ENCODE results near the gene EBPL.
A peak's percentile ranks its signal among the peaks of the same experiment; 100 is the strongest.
"Not testable (repeated sequence)": the region's sequence is repeated elsewhere in the genome, so short reads cannot be mapped to it uniquely, and the experiment has no call there.

Gene EBPL

DNA sequence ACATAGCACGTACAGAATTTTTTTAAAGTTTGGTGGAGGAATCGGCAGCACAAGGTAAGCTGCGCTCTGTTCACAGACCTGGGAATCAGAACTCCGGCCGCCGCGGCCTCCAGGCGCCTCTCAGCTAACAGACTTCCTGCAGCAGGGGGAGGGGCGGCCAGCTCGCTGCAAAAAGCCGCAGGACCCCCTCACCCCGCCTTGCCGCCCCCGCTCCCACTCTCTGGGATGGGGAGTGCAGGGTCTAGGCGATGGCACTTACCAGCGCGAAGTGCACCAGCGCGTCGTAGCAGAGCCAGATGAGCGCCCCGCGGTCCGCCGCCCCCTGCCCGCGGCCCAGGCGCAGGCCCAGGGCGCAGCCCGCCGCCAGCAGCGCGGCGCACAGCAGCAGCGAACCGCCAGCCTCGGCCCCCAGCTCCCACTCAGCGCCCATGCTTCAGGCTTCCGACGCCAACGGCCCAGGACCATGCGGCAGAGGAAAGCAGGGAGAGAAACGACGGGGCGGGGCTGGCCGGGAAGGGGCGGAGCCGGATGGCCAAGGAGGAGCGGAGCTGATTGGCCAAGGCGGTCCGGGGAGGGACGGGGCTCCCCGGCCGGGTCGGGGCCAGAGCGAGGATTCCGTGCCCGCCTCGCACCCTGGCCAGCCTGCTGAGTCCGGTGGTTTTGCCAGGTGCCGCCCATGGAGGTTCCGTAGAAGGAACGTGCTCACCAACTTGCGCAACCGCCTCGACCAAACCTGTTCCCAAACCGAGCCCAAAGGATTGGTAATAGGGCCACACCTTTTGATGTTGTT lies at the start of gene EBPL:
Gene EBPL, minus strand, starts transcription at position 492 of the 790 bp plus-strand sequence. Its CDS starts 62 bp downstream, at position 430.
- FAIRE-seq (no peak), DNase-seq (ENCODE audit: low spot score) (peak; percentile 92)

- DNase-seq (ENCODE audit: low spot score) = no peak
- no peak for FAIRE-seq
Observed at GRCh38 chr13:49740870-49741269, 49.6 kb upstream of the EBPL start.

- no peak for DNase-seq (ENCODE audit: low spot score)
- no peak for FAIRE-seq
Observed at GRCh38 chr13:49739498-49740187, 48.4 kb upstream of the EBPL start.

- FAIRE-seq (no peak), DNase-seq (ENCODE audit: low spot score) (no peak)
Observed at GRCh38 chr13:49733181-49733951, 42.1 kb upstream of the EBPL start.

GRCh38 chr13:49731766-49732165 lies 40.5 kb upstream of the EBPL start:
- DNase-seq (ENCODE audit: low spot score) = no peak
- no peak for FAIRE-seq

- no peak for FAIRE-seq
Observed at GRCh38 chr13:49716615-49717014, 25.3 kb upstream of the EBPL start.

DNA sequence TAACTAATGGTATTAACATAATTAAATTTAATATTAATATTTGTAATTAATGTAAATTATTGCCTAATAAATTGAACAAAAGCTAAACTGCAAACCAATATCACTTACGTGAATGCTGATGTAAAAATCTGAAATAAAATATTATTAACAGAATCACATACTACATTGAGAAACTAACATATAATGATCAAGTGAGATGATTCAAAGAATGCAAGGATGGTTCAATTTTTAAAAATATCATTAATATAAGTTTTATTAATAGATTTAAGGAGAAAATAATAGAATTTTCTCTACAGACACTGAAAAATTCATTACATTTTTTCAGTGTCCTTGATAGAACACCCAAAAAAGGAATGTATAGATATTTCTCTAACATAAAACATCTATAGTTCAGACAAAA lies 23.5 kb upstream of the EBPL start:
- DNase-seq (ENCODE audit: low spot score) (no peak), FAIRE-seq (no peak)

More at GRCh38 chr13:49716615-49717014, 25.3 kb upstream of the EBPL start:
- DNase-seq (ENCODE audit: low spot score) = no peak

GRCh38 chr13:49711218-49711863 lies 20.1 kb upstream of the EBPL start:
- FAIRE-seq = no peak

DNA sequence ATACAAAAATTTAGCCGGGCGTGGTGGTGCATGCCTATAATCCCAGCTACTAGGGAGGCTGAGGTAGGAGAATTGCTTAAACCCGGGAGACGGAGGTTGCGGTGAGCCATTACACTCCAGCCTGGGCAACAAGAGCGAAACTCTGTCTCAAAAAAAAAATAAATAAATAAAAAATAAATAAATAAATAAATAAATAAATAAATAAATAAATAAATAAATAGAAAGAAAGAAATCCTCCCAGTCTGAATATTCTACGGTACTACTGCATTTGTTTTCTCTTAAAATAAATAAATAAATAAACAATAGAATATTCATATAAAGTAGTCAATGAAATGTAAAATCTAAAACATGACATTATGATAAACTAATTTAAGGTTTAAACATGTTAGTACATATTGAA lies 13.0 kb upstream of the EBPL start:
- FAIRE-seq; DNase-seq (ENCODE audit: low spot score): not testable (repeated sequence)

More at GRCh38 chr13:49711218-49711863, 20.1 kb upstream of the EBPL start:
- no peak for DNase-seq (ENCODE audit: low spot score)

GRCh38 chr13:49701491-49701890 lies 10.2 kb upstream of the EBPL start:
- FAIRE-seq = no peak
- DNase-seq (ENCODE audit: low spot score) = no peak

GRCh38 chr13:49697468-49697867 lies 6.2 kb upstream of the EBPL start:
- DNase-seq (ENCODE audit: low spot score) (no peak), FAIRE-seq (no peak)

- DNase-seq (ENCODE audit: low spot score) (no peak), FAIRE-seq (no peak)
Observed at GRCh38 chr13:49694446-49694845, 3.2 kb upstream of the EBPL start.

DNA sequence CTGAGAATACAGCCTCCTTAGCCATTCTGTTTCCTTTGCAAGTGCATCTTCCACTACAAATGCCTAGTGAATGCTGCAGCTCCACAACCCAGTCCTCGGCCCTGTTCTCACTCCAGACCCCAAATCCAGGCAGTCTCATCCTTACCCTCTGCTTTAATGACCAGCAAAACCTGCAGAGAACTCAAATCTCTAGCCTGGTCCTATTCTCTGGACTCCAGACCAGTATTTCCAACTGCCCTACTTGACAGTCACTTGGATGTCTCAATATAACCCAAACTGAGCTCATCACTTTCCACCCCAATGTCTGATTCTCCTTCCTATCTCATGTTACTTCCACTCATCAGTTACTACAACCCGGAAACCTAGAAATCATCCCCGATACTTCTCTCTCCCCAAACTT lies 2.6 kb upstream of the EBPL start:
- FAIRE-seq (no peak), DNase-seq (ENCODE audit: low spot score) (no peak)

DNA sequence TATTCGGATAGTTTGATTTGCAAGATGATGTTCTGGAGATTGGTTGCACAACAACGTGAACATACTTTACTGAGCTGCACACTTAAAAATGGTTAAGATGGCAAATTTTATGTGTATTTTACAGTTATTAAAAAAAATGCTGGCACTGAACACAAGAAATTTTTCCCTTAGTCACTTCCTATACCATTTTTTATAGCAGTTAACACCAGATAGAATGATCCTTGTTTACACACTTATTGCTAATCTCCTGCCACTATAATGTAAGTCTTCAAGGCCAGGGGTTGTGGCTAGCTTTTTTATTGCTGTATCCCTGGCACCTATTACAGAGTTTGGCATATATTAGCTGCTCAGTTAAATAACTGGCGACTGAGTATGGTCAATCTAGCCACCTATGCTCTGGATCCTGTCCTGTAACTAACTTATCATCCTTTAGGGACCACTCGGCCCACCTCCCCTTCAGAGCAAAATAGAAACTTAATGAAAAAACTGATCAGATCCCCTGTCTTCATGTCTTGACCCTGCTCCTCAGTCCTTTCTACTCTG lies 2.0 kb upstream of the EBPL start:
- no peak for FAIRE-seq
- DNase-seq (ENCODE audit: low spot score) = no peak

- no peak for FAIRE-seq
- DNase-seq (ENCODE audit: low spot score) = peak; percentile 29
Observed at GRCh38 chr13:49690133-49690994, 922 bp downstream of the EBPL start.

DNA sequence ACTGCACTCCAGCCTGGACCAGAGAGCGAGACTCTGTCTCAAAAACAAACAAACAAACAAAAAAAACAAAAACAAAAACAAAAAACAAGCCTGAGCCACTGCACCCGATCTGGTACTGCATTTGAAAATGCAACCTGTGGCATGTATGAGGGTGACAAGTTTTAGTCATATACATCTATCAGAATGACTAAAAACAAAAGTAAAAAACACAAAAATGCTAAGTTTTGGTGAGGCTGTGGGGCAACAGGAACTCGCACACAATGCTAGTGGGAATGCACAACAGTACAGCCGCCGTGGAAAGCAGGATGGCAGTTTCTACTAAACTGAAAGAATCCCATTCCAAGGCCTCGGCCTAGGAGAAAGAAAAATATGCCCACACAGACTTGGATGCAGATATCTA lies 7.8 kb downstream of the EBPL start:
- FAIRE-seq (no peak), DNase-seq (ENCODE audit: low spot score) (no peak)

- DNase-seq (ENCODE audit: low spot score) (no peak), FAIRE-seq (no peak)
Observed at GRCh38 chr13:49681842-49682435, 9.3 kb downstream of the EBPL start.

GRCh38 chr13:49679246-49679645 lies 12.0 kb downstream of the EBPL start:
- FAIRE-seq = no peak
- no peak for DNase-seq (ENCODE audit: low spot score)

GRCh38 chr13:49678191-49678914 lies 12.9 kb downstream of the EBPL start:
- DNase-seq (ENCODE audit: low spot score) (no peak), FAIRE-seq (no peak)
